ENCODE results near the gene LUZP2. TPM values are rescaled to one million over a fixed set of nuclear protein-coding genes. Genes with fewer than 3 reads are reported as not detected.

Gene LUZP2
- polyA plus RNA-seq, 1 of the 3 experiments (the other 2 are of a cell fraction): 0.03 TPM

DNA sequence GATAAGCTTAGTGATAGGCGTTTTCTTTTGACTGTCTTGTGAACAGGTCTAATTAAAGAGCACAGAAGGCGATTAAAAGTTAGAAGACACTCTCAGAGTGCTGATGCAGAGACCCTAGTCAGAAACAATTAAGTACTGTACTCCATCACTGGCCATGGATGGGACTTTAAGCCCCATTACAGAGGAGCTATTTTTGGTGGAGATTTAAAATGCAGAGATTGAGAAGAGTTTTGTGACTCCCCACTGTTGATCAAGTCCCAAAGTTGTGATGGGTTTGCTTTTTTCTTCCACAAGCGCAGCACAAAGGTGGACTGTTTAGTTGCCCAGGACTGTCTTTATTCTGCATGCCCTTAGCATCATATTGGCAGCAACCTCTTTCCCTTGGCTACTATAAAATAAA is 978 bp downstream of the LUZP2 start (continued):
- TF ChIP-seq, protein P1, sequence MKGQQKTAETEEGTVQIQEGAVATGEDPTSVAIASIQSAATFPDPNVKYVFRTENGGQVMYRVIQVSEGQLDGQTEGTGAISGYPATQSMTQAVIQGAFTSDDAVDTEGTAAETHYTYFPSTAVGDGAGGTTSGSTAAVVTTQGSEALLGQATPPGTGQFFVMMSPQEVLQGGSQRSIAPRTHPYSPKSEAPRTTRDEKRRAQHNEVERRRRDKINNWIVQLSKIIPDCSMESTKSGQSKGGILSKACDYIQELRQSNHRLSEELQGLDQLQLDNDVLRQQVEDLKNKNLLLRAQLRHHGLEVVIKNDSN (IDR thresholded peaks at IDR 0.05; ENCODE audit: borderline replicate concordance, low read depth): no peak
- no peak for TF ChIP-seq NRF1 (IDR thresholded peaks at IDR 0.05; ENCODE audit: low read depth, low read length)
- no peak for TF ChIP-seq NFIC (IDR thresholded peaks at IDR 0.05; ENCODE audit: borderline replicate concordance)
- no peak for TF ChIP-seq SIN3A (IDR thresholded peaks at IDR 0.05; ENCODE audit: borderline replicate concordance, low read depth, low read length)
- TF ChIP-seq IRF3 (IDR thresholded peaks at IDR 0.05; ENCODE audit: low read depth, low read length): no peak
- no peak for TF ChIP-seq YY1 (IDR thresholded peaks at IDR 0.05; ENCODE audit: low read depth)
- TF ChIP-seq TEAD4 (IDR thresholded peaks at IDR 0.05; ENCODE audit: borderline replicate concordance, insufficient read depth): no peak

- no peak for TF ChIP-seq TCF12 (IDR thresholded peaks at IDR 0.05)
- H3K27ac ChIP-seq (ENCODE audit: low read depth in 2 of 2, low read length in 1 of 2): no peak overlapping the region
Observed at GRCh38 chr11:24502425-24502824, 5.6 kb downstream of the LUZP2 start.

GRCh38 chr11:24509114-24509513 is 12.3 kb downstream of the LUZP2 start:
- no peaks in the 10 kb centered on the region for H3K27me3 ChIP-seq (ENCODE audit: insufficient read depth)
- no peak overlapping the region for H3K4me2 ChIP-seq
- ChIA-PET POLR2A (no interaction called here), CTCF (interaction anchor here (1.6 kb wide), 3 partner anchors 12 to 29 kb away, joined by 4 to 5 read pairs (median 4); partner anchors contain the start of gene LUZP2)
- H3K9ac ChIP-seq: no peak overlapping the region
- no peak overlapping the region for H3K27ac ChIP-seq (ENCODE audit: low read depth in 2 of 2, low read length in 1 of 2)
- no peaks in the 10 kb centered on the region for H3K9me2 ChIP-seq
- WGBS (ENCODE audit: low lambda C conversion rate): 36% methylated on average over 3 of the region's 3 CpGs
- no peaks in the 10 kb centered on the region for H3K36me3 ChIP-seq (replicated peaks in 1 of 2; ENCODE audit: control insufficient read depth in 1 of 2, insufficient read depth in 2 of 2, low read length in 1 of 2)
- no peaks in the 10 kb centered on the region for H3K4me1 ChIP-seq (ENCODE audit: control insufficient read depth in 1 of 2, insufficient read depth in 2 of 2, low read depth in 1 of 2, low read length in 1 of 2)
- no peaks in the 10 kb centered on the region; the same call in 1 of the 2 replicates for H3K79me2 ChIP-seq (ENCODE audit: insufficient read depth)
- H3K4me3 ChIP-seq (ENCODE audit: low read depth in 2 of 2, low read length in 1 of 2): no peak overlapping the region
- no peak overlapping the region for H2AFZ ChIP-seq (ENCODE audit: low read depth)
- DNase-seq: peak; percentile 4
- no peaks in the 10 kb centered on the region for H4K20me1 ChIP-seq (ENCODE audit: insufficient read depth)
- H3F3A ChIP-seq (replicated peaks; ENCODE audit: insufficient read depth): no peaks in the 10 kb centered on the region
- no peaks in the 10 kb centered on the region for H3K9me3 ChIP-seq
- TF ChIP-seq ELF1 (IDR thresholded peaks at IDR 0.05) (no peak), TCF12 (IDR thresholded peaks at IDR 0.05) (no peak), RAD21 (IDR thresholded peaks at IDR 0.05; ENCODE audit: low read length) (peak; percentile 63), RFX5 (IDR thresholded peaks at IDR 0.05; ENCODE audit: low read length) (no peak), GABPA (IDR thresholded peaks at IDR 0.05; ENCODE audit: low read depth) (no peak), USF2 (IDR thresholded peaks at IDR 0.05; ENCODE audit: borderline replicate concordance, low read depth, low read length) (no peak), FOSL2 (IDR thresholded peaks at IDR 0.05; ENCODE audit: borderline replicate concordance, low read depth) (no peak), CTCF (IDR thresholded peaks at IDR 0.05) (peak; percentile 59), MEF2A (IDR thresholded peaks at IDR 0.05; ENCODE audit: borderline replicate concordance, low read depth) (no peak), REST (IDR thresholded peaks at IDR 0.05; ENCODE audit: low read depth, low read length) (no peak), NRF1 (IDR thresholded peaks at IDR 0.05; ENCODE audit: low read depth, low read length) (no peak)

More at GRCh38 chr11:24502425-24502824, 5.6 kb downstream of the LUZP2 start:
- H3K9ac ChIP-seq: no peak overlapping the region
- H2AFZ ChIP-seq (ENCODE audit: low read depth): no peak overlapping the region
- WGBS (ENCODE audit: low lambda C conversion rate): 63% methylated on average over 7 of the region's 7 CpGs
- H3F3A ChIP-seq (replicated peaks; ENCODE audit: insufficient read depth): no peaks in the 10 kb centered on the region
- no peaks in the 10 kb centered on the region for H3K9me2 ChIP-seq
- H3K4me3 ChIP-seq (ENCODE audit: low read depth in 2 of 2, low read length in 1 of 2): no peak overlapping the region
- H4K20me1 ChIP-seq (ENCODE audit: insufficient read depth): no peaks in the 10 kb centered on the region
- H3K9me3 ChIP-seq: no peaks in the 10 kb centered on the region
- H3K79me2 ChIP-seq (ENCODE audit: insufficient read depth): no peaks in the 10 kb centered on the region
- CTCF ChIA-PET: no interaction called here
- no peaks in the 10 kb centered on the region for H3K27me3 ChIP-seq (ENCODE audit: insufficient read depth)
- H3K36me3 ChIP-seq (replicated peaks in 1 of 2; ENCODE audit: control insufficient read depth in 1 of 2, insufficient read depth in 2 of 2, low read length in 1 of 2): no peaks in the 10 kb centered on the region
- POLR2A ChIA-PET: no interaction called here
- no peak for DNase-seq
- no peak overlapping the region for H3K4me2 ChIP-seq
- no peaks in the 10 kb centered on the region for H3K4me1 ChIP-seq (ENCODE audit: control insufficient read depth in 1 of 2, insufficient read depth in 2 of 2, low read depth in 1 of 2, low read length in 1 of 2)

Measured in SK-N-SH (cell line).